ENCODE measurements around the gene CERK. TPM values are rescaled to one million over a fixed set of nuclear protein-coding genes. Genes with fewer than 3 reads are reported as not detected.

Gene CERK
- polyA plus RNA-seq, 3 donors, result 14.7 to 27.2 (median 18.6) TPM

DNA sequence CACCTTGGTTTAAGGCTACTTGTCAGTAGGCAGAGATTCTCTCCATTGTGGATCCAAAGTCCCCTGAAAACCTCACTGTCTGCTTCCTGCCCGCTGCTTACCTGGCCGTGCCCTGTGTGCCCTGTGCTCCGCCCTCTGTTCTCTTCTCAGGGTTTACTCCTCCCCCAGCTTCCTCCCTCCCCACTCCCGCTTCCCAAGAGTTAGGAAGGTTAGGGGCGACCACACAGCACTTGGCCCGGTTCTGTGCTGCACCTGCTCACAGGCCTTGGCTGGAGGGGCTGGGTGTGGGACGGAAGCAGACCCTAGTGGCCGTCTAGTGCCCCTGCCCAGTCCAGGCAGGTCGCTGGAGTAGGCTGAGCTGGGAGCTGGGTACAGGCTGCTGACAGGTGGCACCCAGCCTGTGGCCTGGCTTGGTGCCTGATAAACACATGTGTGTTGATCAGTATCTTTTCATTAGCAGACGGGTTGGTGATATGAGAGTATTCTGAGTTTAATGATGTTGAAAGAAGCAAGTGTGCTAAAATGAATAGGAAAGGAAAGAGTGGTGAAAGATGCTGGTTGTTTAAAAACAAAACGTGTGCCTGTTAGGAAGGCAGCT, 77.3 kb downstream of the CERK start:
- H3K27ac ChIP-seq (ENCODE audit: low read depth, low read length), result no peak overlapping the region
- WGBS, 3 donors, result 24 to 55% (median 55%) methylated on average over 11 of the region's 11 CpGs

DNA sequence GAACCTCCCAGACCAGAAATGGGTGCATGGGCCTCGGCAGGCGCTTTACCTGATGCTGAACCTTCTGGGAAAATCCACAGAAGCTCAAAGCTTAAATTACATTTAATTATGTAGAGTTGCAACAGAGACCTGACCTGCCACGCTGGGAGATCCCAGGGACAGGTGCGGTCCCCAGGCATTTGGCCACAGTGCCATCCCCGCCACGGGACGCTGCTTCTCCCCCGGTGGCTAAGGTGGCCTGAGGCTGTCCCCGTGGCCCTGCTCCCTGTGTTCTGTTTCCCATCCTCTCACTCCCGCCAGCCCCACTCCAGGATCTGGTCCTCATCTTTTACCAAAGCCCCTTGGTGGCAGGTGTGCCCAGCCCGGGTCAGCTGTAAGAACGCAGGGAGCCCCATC, 78.3 kb downstream of the CERK start:
- WGBS, 3 donors, result 89 to 97% (median 96%) methylated on average over 11 to 12 of the region's 12 CpGs
- no peak overlapping the region for H3K27ac ChIP-seq (ENCODE audit: low read depth, low read length)

DNA sequence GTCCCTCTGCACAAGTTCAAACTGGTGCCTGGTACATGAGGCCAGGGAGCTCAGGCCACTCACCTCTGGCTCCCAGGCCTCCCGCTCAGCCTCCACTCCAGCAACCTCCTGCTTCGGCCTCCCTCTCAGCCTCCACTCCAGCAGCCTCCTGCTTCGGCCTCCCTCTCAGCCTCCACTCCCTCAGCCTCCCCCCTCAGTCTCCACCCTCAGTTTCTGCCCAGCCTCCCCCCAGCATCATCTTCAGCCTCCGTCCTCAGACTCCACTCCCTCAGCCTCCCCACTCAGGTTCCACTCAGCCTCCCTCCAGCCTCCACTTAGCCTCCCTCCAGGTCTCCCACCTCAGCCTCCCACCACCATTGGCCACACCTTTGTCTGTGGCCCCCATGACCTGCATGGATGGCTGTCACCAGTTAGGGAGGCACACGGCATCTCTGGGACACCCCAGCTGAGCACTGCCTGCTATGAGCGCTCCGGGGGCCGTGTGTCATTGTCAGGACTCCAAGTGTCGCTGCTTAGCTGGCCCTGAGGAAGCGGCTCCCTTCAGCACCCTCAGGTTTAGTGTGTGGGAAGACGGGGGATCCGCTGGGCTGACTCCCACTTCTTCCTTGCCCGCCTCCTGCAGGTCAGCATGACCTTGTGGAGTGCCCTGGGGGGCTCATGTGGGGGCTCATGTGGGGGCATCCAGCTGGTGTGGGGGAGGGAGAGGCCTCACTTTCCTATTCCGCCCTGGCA, 78.8 kb downstream of the CERK start:
- H3K27ac ChIP-seq (ENCODE audit: low read depth, low read length), result no peak overlapping the region
- WGBS, 3 donors, result 95 to 97% (median 97%) methylated on average over 13 to 14 of the region's 14 CpGs

DNA sequence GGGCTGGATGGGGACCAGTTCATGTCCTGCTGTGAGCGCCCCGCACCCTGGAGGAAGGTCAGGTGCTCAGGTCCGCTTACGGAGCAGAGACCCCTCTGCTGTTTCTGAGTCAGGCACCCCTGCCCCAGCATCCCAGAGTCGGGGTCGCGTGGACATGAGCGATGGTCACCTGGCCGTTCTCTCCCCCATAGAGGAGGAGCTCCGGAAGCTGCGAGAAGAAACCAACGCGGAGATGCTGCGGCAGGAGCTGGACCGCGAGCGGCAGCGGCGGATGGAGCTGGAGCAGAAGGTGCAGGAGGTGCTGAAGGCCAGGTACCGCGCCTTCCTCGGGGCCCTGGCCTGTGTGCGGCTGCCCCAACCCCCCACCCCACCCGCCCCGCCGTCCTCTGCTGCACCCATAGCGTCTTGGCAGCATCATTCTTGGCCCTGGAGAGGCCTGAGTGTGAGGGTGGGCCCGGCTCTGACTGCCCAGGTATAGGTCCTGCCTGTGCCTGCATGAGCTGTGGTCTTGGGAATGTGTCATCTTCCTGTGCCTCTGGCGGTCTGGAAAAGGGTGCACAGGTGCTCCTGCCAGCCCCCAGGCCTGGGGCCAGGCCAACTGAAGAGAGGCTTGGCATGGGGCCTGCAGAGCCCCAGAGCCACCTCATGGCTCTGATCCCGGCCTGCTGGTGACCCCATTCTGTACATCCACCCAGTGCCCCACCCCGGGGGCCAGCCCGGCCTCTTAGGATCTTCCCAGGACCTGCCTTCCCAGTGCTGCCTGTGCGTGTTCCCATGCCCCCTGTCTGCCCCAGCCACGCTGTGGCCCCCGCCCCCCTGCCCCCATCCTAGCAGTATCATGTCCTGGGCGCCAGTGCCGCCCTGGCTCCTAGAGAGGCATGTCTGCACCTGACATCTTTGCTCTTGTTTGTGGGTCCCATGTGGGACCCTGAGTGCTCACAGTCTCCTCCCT, 79.8 kb downstream of the CERK start:
- 95 to 97% (median 96%) methylated on average over 35 to 37 of the region's 37 CpGs for WGBS, 3 donors

DNA sequence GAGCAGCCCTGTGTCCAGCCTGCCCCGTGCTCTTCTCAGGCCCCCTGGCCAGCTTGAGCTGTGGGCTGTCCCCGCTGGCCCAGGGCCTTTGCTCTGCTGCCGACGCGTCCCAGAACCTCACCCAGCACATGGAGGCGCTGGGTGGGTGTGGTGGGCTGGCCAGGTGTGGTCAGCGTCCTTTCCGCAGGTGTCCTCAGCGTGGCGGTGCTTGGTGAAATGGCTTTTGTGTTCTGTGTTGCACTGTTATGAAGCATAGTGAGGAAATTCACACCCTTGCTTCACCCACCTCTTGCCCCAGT, 80.4 kb downstream of the CERK start:
- no peak overlapping the region for H3K27ac ChIP-seq (ENCODE audit: low read depth, low read length)
- 83 to 96% (median 90%) methylated on average over 10 of the region's 10 CpGs for WGBS, 3 donors

More for the DNA sequence above, 79.8 kb downstream of the CERK start:
- no peak overlapping the region for H3K27ac ChIP-seq (ENCODE audit: low read depth, low read length)

DNA sequence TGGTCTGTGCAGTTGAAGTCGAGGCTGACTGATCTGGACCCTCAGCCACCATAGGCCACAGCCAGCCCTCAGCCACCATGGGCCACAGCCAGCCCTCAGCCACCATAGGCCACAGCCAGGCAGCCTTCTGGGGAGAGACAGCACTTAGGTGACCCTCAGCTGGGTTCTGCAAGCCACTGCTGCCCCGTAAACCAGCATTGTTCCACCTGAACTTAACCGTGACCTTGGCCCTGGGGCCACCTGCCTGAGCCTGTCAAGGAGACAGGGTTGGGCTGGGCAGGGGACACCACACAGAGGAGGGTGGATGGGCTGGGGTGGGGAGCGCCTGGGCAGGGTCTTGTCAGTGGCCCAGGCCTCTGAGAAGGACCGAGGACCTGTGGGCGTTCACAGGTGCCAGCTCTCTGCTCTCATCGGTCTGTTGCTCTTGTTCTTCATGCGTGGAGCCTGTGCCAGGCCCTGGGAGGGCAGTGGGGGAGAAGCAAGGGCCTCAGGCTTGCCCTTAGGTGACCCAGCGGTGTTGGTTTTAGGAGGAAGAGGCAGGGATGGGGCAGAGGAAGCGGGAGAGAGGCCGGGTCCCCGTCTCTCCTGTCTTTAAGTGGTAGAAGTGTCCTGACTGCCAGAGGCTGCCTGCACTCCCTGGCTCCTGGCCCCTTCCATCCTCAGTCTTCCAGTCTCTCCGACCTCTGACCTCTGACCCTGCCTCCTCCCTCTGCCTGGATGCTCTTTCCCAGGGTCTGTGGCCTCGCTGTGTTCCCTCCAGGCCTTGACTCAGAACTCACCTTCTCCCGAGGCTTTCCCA, 81.0 kb downstream of the CERK start:
- 87 to 89% (median 88%) methylated on average over 14 to 15 of the region's 15 CpGs for WGBS, 3 donors
- no peak overlapping the region for H3K27ac ChIP-seq (ENCODE audit: low read depth, low read length)

DNA sequence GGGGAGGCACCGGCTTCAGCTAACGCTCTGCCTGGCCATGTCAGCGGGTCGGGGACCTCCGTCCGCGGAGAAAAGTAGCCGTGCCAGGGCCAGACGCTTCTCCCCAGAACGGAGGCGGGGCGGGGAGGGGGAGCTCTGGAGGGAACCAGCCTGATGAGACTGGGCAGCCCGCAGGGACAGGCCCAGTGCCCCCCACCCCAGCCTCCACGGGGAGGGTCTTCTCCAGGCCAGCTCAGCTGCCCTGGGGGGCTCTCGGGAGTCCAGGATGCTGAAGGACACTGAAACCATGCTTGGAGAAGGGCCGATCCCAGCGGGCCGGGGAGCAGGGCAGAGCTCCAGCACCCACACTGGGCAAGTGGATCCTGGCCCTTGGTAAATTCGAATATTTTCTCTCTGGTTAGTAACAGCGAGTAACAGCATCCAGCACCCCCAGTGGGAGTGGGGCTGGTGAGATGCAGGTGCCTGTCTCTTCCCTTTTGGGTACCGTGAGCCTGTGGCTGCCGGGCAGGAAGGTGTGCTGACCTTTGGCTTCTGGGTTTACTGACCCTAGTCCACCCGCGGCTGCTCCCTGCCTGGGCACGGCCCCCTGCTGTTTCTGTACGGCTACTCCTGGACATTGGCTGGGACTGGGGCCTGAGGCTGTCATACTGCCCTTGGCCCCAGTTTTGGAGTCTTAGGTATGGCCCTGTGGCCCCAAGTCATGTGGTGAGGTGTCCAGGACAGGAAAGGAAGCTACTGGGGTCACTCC, 82.0 kb downstream of the CERK start:
- H3K27ac ChIP-seq (ENCODE audit: low read depth, low read length), result no peak overlapping the region
- 92 to 95% (median 93%) methylated on average over 25 to 26 of the region's 26 CpGs for WGBS, 3 donors

DNA sequence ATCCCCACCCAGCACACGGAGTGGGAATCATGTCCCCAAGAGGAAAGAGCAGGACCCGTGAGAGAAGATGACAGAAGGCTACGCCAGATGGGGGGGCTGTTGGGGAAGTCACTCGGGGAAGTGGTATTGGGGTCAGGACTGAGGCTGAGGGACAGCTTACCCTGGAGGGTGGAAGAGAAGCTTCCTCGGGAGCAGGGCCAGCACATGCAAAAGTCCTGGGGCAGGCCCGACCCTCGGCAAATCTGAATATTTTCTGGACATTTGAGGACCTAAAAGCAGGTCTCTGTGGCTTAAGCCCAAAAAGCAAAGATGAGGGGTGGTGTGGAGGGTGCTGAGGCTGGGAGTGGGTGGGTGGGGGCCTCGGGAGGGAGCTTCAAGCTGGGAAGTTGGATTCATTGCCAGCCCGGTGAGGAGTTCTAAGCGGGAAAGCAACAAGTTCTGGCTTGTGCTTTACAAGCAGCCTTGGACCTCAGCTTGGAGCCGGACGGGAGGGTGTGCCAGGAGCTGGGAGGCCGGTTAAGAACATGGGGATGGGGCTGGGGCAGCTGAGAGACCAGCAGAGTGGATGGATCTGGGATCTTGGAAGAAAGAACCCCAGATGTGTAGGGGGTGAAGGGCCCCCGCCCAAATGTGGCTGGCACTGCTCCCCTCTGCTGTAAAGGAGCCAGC, 83.0 kb downstream of the CERK start:
- no peak overlapping the region for H3K27ac ChIP-seq (ENCODE audit: low read depth, low read length)
- 84 to 89% (median 85%) methylated on average over 14 of the region's 14 CpGs for WGBS, 3 donors

DNA sequence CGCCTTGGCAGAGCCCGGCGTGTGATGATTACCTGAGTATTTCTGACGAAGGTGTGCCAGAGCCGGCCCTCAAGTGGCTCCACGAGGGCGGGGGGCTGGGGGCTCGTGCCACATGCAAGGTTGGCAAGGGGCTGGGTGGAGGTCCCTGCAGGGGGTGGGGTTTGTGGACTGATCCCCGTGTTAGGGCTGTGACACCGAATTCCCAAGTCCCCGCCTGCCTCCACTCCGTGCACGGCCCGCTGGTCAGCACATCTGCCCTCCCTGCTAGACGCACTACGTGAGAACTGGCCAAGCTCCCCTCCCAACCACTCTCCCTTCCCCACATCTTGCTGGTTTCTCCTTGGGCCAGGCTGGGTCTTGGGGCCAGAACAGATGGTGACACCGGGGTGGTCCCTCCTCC, 83.6 kb downstream of the CERK start:
- no peak overlapping the region for H3K27ac ChIP-seq (ENCODE audit: low read depth, low read length)
- WGBS, 3 donors, result 87 to 94% (median 93%) methylated on average over 17 of the region's 17 CpGs

DNA sequence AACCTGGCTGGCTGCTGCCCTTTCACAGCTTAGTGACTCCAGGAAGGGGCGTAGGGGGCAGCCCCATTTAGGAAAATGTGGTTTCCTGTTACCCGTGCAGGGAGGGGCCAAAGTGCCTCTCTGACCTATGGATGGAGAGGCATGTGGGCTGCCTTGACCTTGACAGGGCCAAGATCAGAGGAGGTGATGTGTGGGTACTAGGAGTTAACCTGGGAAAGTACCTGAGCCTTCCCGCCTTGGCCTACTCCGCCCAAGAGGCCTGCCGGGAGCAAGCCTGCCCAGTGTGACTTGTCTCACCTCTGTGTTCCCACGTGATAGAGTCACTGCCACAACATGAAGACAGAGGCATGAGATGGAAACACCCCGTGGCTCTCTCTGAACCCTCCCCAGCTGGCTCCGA, 84.5 kb downstream of the CERK start:
- no peak overlapping the region for H3K27ac ChIP-seq (ENCODE audit: low read depth, low read length)
- 65 to 78% (median 66%) methylated on average over 8 of the region's 8 CpGs for WGBS, 3 donors

DNA sequence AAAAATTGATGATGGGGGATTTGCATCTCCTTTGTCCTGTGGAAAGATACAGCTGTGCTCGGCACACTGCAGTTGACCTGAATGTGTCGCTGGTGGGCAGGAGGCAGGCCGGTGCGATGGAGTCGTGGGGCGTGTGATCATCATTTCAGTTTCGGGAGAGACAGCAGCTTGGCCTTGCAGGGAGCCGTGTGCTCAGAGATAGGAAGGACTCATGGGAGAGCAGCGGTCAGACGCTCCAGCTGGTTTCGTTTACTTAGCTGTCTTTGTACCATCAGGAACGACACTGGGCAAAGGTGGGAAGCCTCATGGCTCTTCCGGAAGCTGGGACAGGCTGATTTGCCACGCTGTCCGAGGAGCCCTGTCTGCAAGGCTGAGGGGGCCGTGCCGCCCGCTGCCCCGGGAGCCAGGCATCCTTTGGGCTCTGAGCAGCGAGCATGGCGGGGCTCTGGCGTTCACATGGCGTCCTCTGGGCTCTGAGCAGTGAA, 85.2 kb downstream of the CERK start:
- no peak overlapping the region for H3K27ac ChIP-seq (ENCODE audit: low read depth, low read length)
- 62 to 72% (median 68%) methylated on average over 23 of the region's 23 CpGs for WGBS, 3 donors

DNA sequence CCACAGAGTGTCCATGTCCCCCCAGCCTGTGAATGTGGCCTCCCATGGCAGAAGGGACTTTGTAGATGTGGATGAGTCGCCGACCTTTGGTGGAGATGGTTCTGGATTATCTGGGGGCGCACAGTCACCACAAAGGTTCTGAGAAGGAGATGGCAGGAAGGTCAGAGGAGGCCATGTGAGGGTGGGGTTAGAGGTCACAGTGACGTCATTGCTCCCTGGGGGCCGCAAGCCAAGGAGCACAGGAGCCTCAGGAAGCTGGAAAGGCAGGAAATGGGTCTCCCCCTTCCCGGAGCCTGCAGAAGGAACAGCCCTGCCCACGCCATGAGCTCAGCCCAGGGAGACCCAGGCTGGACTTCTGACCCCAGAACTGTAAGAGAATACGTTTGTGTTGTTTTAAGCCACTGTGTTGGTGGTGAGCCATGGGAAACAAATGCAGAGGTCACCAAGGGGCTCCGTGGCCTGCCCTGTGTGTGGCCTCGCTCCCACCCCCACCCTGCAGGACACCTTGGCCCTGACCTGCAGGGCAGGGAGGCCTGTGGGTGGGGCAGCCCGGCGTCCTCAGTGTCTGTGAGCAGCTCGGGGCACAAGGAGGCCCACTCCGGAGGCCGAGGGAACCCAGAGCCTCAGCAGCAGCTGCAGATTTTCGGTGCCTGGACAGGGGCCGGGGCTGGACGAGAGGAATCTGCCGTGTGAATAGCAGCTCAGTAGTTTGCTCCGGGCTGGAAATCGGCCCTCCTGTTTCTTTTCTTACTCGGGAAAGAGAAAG, 85.8 kb downstream of the CERK start:
- no peak overlapping the region for H3K27ac ChIP-seq (ENCODE audit: low read depth, low read length)
- WGBS, 3 donors, result 57 to 75% (median 66%) methylated on average over 22 of the region's 22 CpGs

DNA sequence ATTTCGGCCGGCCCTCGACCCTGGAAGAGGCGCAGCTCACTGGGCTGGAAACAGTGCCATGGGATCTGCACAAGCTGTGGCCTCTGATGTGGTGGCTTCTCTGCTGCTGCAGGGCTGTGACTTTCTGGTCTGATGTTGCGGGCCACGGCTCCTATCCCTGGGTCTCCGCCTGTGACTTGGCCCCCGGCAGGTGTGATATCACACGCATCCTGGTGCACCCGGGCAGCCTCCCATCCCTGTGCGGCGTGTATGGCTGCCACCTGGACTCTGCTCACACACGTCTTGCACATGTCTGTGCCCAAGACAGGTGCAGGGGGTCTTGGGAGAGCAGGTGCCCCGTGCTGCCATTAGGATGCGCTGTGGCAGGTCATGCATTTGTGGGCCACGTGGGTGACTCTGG, 86.7 kb downstream of the CERK start:
- H3K27ac ChIP-seq (ENCODE audit: low read depth, low read length), result no peak overlapping the region
- 93 to 95% (median 95%) methylated on average over 16 of the region's 16 CpGs for WGBS, 3 donors

DNA sequence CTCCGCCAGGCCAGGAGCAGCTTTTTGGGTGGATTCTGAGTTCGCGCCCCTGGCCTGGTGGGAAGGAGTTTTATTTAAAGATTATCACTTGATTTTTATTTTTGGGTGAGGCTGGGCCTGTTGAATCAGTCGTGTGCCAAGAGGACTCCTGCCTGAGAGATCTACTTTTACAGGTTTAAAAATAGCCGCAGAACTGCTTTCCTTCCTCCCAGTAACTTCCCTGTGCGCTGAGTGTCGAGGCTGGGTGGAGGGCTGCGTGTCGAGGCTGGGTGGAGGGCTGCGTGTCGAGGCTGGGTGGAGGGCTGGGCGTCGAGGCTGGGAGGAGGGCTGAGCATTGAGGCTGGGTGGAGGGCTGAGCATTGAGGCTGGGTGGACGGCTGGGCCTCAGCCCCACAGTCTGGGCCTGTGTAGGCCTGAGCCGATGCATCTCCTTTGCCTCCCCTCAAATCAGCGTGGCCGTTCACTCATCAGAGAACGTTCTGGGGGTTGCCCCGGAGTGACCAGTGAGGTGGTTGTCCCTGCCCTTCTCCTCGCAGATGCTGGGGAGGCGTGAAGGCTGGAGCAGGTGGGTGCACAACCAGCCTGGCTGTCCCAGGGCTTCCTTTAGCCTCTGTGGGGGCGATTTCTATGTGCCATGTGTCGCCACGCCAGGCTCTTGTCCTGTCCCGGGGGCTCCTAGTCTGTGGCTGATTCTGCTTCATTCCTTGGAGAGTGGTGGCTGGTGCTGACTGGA, 87.8 kb downstream of the CERK start:
- no peak overlapping the region for H3K27ac ChIP-seq (ENCODE audit: low read depth, low read length)
- WGBS, 3 donors, result 57 to 88% (median 69%) methylated on average over 21 to 25 of the region's 25 CpGs

DNA sequence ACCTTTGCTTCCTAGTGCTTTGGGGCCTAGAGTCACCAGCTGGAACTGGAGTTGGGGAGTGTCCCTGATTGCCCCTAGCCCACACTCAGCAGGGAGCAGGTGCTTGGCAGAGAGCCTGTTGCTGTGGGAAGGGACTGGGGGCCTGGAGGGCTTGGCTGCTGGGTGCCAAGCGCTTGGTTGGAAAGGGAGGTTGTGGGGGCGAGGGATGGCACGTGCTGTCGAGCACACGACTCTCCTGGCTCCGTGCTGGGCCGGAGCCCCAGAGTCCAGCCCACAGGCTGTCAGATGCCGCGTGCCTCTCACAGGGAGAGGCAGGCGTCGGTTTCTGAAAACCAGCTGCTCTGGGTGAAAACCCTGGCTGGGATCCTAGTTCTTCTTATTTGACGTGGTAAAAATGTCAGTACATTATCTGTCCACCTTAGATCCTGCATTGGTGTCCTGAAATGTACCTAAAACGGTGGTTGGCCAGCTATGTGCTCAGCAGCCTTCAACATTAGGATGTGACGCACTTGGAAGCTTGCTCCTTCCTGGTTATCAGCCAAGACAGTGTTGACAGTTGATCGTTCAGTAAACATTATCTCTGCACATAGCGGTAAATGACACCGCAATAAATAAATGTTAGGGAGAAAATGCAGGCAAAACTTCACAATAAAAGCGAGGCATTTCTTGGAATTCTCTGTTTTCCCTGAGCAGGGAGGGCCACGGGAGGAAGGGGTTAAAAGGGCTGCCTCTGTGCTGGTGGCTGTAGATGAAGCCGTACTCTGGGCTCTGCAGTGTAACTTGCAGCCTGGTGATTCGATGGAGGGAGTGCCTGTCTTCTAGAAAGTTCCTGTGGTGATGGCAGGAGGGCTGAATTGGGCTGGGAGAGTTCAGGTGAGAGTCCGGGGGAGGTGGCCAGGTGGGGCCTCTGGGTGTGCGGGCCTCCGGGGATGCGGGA, 88.6 kb downstream of the CERK start:
- 39 to 56% (median 41%) methylated on average over 25 of the region's 25 CpGs for WGBS, 3 donors

More for the DNA sequence above, 88.6 kb downstream of the CERK start:
- no peak overlapping the region for H3K27ac ChIP-seq (ENCODE audit: low read depth, low read length)

Data from adipose tissue (tissue), 3 donors.